ENCODE data around the gene PEAK1.

Gene PEAK1

GRCh38 chr15:77126529-77127326, 293.2 kb downstream of the PEAK1 start:
- H3K27ac ChIP-seq (replicated peaks): no peak overlapping the region
- no peak for DNase-seq (ENCODE audit: low read depth in 1 of 2, low spot score in 1 of 2)
- H3K27me3 ChIP-seq (ENCODE audit: insufficient read depth, poor library complexity, severe bottlenecking): no peaks in the 10 kb centered on the region
- no peak for TF ChIP-seq POLR2AphosphoS5 (IDR thresholded peaks at IDR 0.05; ENCODE audit: low read depth)
- no peak for TF ChIP-seq GABPA (IDR thresholded peaks at IDR 0.05; ENCODE audit: low read depth)
- TF ChIP-seq CTCF (IDR thresholded peaks at IDR 0.05; ENCODE audit: insufficient read depth, low read length): no peak
- no peak overlapping the region for H3K4me3 ChIP-seq (replicated peaks; ENCODE audit: insufficient read depth, low read length)

GRCh38 chr15:77123854-77124253, 296.1 kb downstream of the PEAK1 start:
- H3K4me3 ChIP-seq (replicated peaks; ENCODE audit: insufficient read depth, low read length): no peak overlapping the region
- no peak for TF ChIP-seq GABPA (IDR thresholded peaks at IDR 0.05; ENCODE audit: low read depth)
- no peak for TF ChIP-seq SPI1 (IDR thresholded peaks at IDR 0.05; ENCODE audit: borderline replicate concordance, low read depth)
- no peak for TF ChIP-seq CTCF (IDR thresholded peaks at IDR 0.05; ENCODE audit: insufficient read depth, low read length)
- TF ChIP-seq, protein P1, sequence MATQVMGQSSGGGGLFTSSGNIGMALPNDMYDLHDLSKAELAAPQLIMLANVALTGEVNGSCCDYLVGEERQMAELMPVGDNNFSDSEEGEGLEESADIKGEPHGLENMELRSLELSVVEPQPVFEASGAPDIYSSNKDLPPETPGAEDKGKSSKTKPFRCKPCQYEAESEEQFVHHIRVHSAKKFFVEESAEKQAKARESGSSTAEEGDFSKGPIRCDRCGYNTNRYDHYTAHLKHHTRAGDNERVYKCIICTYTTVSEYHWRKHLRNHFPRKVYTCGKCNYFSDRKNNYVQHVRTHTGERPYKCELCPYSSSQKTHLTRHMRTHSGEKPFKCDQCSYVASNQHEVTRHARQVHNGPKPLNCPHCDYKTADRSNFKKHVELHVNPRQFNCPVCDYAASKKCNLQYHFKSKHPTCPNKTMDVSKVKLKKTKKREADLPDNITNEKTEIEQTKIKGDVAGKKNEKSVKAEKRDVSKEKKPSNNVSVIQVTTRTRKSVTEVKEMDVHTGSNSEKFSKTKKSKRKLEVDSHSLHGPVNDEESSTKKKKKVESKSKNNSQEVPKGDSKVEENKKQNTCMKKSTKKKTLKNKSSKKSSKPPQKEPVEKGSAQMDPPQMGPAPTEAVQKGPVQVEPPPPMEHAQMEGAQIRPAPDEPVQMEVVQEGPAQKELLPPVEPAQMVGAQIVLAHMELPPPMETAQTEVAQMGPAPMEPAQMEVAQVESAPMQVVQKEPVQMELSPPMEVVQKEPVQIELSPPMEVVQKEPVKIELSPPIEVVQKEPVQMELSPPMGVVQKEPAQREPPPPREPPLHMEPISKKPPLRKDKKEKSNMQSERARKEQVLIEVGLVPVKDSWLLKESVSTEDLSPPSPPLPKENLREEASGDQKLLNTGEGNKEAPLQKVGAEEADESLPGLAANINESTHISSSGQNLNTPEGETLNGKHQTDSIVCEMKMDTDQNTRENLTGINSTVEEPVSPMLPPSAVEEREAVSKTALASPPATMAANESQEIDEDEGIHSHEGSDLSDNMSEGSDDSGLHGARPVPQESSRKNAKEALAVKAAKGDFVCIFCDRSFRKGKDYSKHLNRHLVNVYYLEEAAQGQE (IDR thresholded peaks at IDR 0.05; ENCODE audit: insufficient replicate concordance, low read depth): no peak
- TF ChIP-seq POLR2AphosphoS5 (IDR thresholded peaks at IDR 0.05; ENCODE audit: low read depth): no peak
- DNase-seq (ENCODE audit: low read depth in 1 of 2, low spot score in 1 of 2): no peak
- H3K27me3 ChIP-seq (ENCODE audit: insufficient read depth, poor library complexity, severe bottlenecking): no peaks in the 10 kb centered on the region
- H3K27ac ChIP-seq (replicated peaks): no peak overlapping the region

GRCh38 chr15:77122576-77122975, 297.3 kb downstream of the PEAK1 start:
- Histone ChIP-seq H3K27me3 (ENCODE audit: insufficient read depth, poor library complexity, severe bottlenecking) (no peaks in the 10 kb centered on the region), H3K4me3 (replicated peaks; ENCODE audit: insufficient read depth, low read length) (no peak overlapping the region), H3K27ac (replicated peaks) (no peak overlapping the region)
- TF ChIP-seq CTCF (IDR thresholded peaks at IDR 0.05; ENCODE audit: insufficient read depth, low read length): no peak
- no peak for TF ChIP-seq GABPA (IDR thresholded peaks at IDR 0.05; ENCODE audit: low read depth)
- TF ChIP-seq POLR2AphosphoS5 (IDR thresholded peaks at IDR 0.05; ENCODE audit: low read depth): no peak
- TF ChIP-seq SPI1 (IDR thresholded peaks at IDR 0.05; ENCODE audit: borderline replicate concordance, low read depth): no peak
- TF ChIP-seq, protein P1 (IDR thresholded peaks at IDR 0.05; ENCODE audit: insufficient replicate concordance, low read depth): no peak
- no peak for DNase-seq (ENCODE audit: low read depth in 1 of 2, low spot score in 1 of 2)
